OCI-LY1 (cell line): ENCODE data around the gene LSP1.

Source experiments
- CTCF ChIP-seq: fragments of 200-600 bp; sonication (generic), shearing (Covaris generic); IDR thresholded peaks from 2 replicates; pipeline ENCODE4 v1.5.1; 2017; ENCODE audit warnings: mild to moderate bottlenecking, antibody characterized with exemption, low read length, moderate library complexity, mixed read lengths
- EZH2 ChIP-seq: fragments of 200-600 bp; sonication (generic), shearing (Covaris generic); IDR thresholded peaks from 2 replicates; pipeline ENCODE4 v1.8.0; 2017; ENCODE audit warnings: borderline replicate concordance, mixed run types, mild to moderate bottlenecking, antibody characterized with exemption, low read length, moderate library complexity, mixed read lengths

GRCh38 chr11:1815311-1815710, 37.6 kb upstream of the LSP1 start:
- TF ChIP-seq CTCF: no peak
- no peak for TF ChIP-seq EZH2
